ENCODE data around the gene ESR1.
"Not testable (repeated sequence)": the region's sequence is repeated elsewhere in the genome, so short reads cannot be mapped to it uniquely, and the experiment has no call there.

The ESR1 gene

GRCh38 chr6:151814614-151815013 is 7.1 kb downstream of the ESR1 start:
- DNase-seq, result no peak

GRCh38 chr6:151822252-151823111 is 15.0 kb downstream of the ESR1 start:
- DNase-seq, result no peak

GRCh38 chr6:151826517-151827142 is 19.1 kb downstream of the ESR1 start:
- DNase-seq, result no peak

GRCh38 chr6:151832710-151833109 is 25.2 kb downstream of the ESR1 start:
- DNase-seq, result no peak

GRCh38 chr6:151835396-151835795 is 27.9 kb downstream of the ESR1 start:
- DNase-seq, result no peak

- no peak for DNase-seq
These were observed 29.7 kb downstream of the ESR1 start for GRCh38 chr6:151837223-151837622.

- DNase-seq, result no peak
These were observed 35.3 kb downstream of the ESR1 start for GRCh38 chr6:151842816-151843215.

GRCh38 chr6:151847064-151847463 is 39.6 kb downstream of the ESR1 start:
- DNase-seq, result no peak

GRCh38 chr6:151850479-151851003 is 43.1 kb downstream of the ESR1 start:
- DNase-seq, result no peak

- DNase-seq, result no peak
These were observed 50.8 kb downstream of the ESR1 start for GRCh38 chr6:151858294-151858693.

- no peak for DNase-seq
These were observed 55.0 kb downstream of the ESR1 start for GRCh38 chr6:151862461-151862860.

- DNase-seq, result not testable (repeated sequence)
These were observed 59.9 kb downstream of the ESR1 start for GRCh38 chr6:151867361-151867869.

GRCh38 chr6:151869345-151869744 is 61.9 kb downstream of the ESR1 start:
- DNase-seq, result no peak

- no peak for DNase-seq
These were observed 62.3 kb downstream of the ESR1 start for GRCh38 chr6:151869787-151870186.

GRCh38 chr6:151870375-151870774 is 62.9 kb downstream of the ESR1 start:
- DNase-seq, result no peak

GRCh38 chr6:151875524-151875923 is 68.0 kb downstream of the ESR1 start:
- no peak for DNase-seq

GRCh38 chr6:151876122-151876521 is 68.6 kb downstream of the ESR1 start:
- no peak for DNase-seq

GRCh38 chr6:151877458-151877857 is 70.0 kb downstream of the ESR1 start:
- no peak for DNase-seq

- DNase-seq, result no peak
These were observed 73.7 kb downstream of the ESR1 start for GRCh38 chr6:151881231-151881630.

GRCh38 chr6:151882206-151882605 is 74.7 kb downstream of the ESR1 start:
- DNase-seq, result no peak

- no peak for DNase-seq
These were observed 77.8 kb downstream of the ESR1 start for GRCh38 chr6:151885234-151885633.

GRCh38 chr6:151891524-151891923 is 84.0 kb downstream of the ESR1 start:
- no peak for DNase-seq

- DNase-seq, result not testable (repeated sequence)
These were observed 86.9 kb downstream of the ESR1 start for GRCh38 chr6:151894426-151894825.

GRCh38 chr6:151899221-151899620 is 91.7 kb downstream of the ESR1 start:
- not testable (repeated sequence) for DNase-seq
